HG03060 (cell line): ENCODE measurements around the gene OR11A1.
"Not testable (repeated sequence)": the region's sequence is repeated elsewhere in the genome, so short reads cannot be mapped to it uniquely, and the experiment has no call there.

Source experiments
- ATAC-seq: cut with Tn5 transposase; IDR thresholded peaks from one replicate; pipeline ENCODE4 v1.9.1; 2021; ENCODE audit warnings: low read depth, moderate number of reproducible peaks; ENCODE audit not compliant: unreplicated experiment

The OR11A1 gene

GRCh38 chr6:29479560-29479959 is 22.7 kb upstream of the OR11A1 start:
- no peak for ATAC-seq

GRCh38 chr6:29478740-29479139 is 21.9 kb upstream of the OR11A1 start:
- ATAC-seq, result no peak

GRCh38 chr6:29477923-29478450 is 21.1 kb upstream of the OR11A1 start:
- ATAC-seq, result no peak

- no peak for ATAC-seq
Measured at GRCh38 chr6:29474996-29475395, 18.1 kb upstream of the OR11A1 start.

GRCh38 chr6:29466241-29466640 is 9.4 kb upstream of the OR11A1 start:
- no peak for ATAC-seq

GRCh38 chr6:29465801-29466200 is 8.9 kb upstream of the OR11A1 start:
- ATAC-seq, result no peak

- no peak for ATAC-seq
Measured at GRCh38 chr6:29465279-29465678, 8.4 kb upstream of the OR11A1 start.

GRCh38 chr6:29462022-29462421 is 5.2 kb upstream of the OR11A1 start:
- no peak for ATAC-seq

- no peak for ATAC-seq
Measured at GRCh38 chr6:29461021-29461814, 4.3 kb upstream of the OR11A1 start.

GRCh38 chr6:29451471-29452193 is 5.2 kb downstream of the OR11A1 start:
- ATAC-seq, result no peak

- ATAC-seq, result no peak
Measured at GRCh38 chr6:29447670-29448069, 9.2 kb downstream of the OR11A1 start.

GRCh38 chr6:29444031-29444430 is 12.8 kb downstream of the OR11A1 start:
- not testable (repeated sequence) for ATAC-seq

GRCh38 chr6:29442719-29443118 is 14.2 kb downstream of the OR11A1 start:
- ATAC-seq, result no peak

- no peak for ATAC-seq
Measured at GRCh38 chr6:29439006-29439405, 17.9 kb downstream of the OR11A1 start, which contains the start of gene OR10C1. Gene OR10C1 (plus strand): TSS chr6:29439306. CDS start chr6:29440016, 710 bp downstream.

GRCh38 chr6:29436730-29437129 is 20.1 kb downstream of the OR11A1 start:
- not testable (repeated sequence) for ATAC-seq

- ATAC-seq, result no peak
Measured at GRCh38 chr6:29426654-29427053, 30.2 kb downstream of the OR11A1 start.

GRCh38 chr6:29425075-29425474 is 31.8 kb downstream of the OR11A1 start:
- no peak for ATAC-seq

- no peak for ATAC-seq
Measured at GRCh38 chr6:29424575-29424974, 32.3 kb downstream of the OR11A1 start.

- ATAC-seq, result no peak
Measured at GRCh38 chr6:29424168-29424567, 32.7 kb downstream of the OR11A1 start.

GRCh38 chr6:29419516-29419915 is 37.4 kb downstream of the OR11A1 start:
- ATAC-seq, result no peak

GRCh38 chr6:29414588-29414987 is 42.3 kb downstream of the OR11A1 start, which contains the start of gene OR12D1:
Gene OR12D1 (plus strand): TSS chr6:29414928.
- ATAC-seq, result no peak
